Lower lobe of right lung (tissue), 2 donors: ENCODE results near the gene FHAD1. TPM values are rescaled to one million over a fixed set of nuclear protein-coding genes. Genes with fewer than 3 reads are reported as not detected.

Source experiments
- ATAC-seq, 2 donors: fragments of 200-7000 bp; cut with Tn5 transposase; one replicate each; pipeline ENCODE4 v1.9.1; 2020 to 2022; ENCODE audit warnings: mild to moderate bottlenecking in 2 of 2, moderate library complexity in 2 of 2
- DNase-seq: peaks from one replicate; pipeline ENCODE4 v3.0.0-alpha.2; 2020
- H3K27ac ChIP-seq: fragments of 200-600 bp; one replicate; pipeline ENCODE4 v1.8.0; 2022
- H3K27me3 ChIP-seq: fragments of 200-600 bp; one replicate; pipeline ENCODE4 v1.8.0; 2022; ENCODE audit warnings: low read depth
- H3K36me3 ChIP-seq: fragments of 200-600 bp; one replicate; pipeline ENCODE4 v1.8.0; 2022; ENCODE audit warnings: mild to moderate bottlenecking
- H3K4me1 ChIP-seq: fragments of 200-600 bp; one replicate; pipeline ENCODE4 v1.8.0; 2022
- H3K4me3 ChIP-seq: fragments of 200-600 bp; one replicate; pipeline ENCODE4 v1.8.0; 2022; ENCODE audit warnings: mild to moderate bottlenecking
- H3K9me3 ChIP-seq: fragments of 200-600 bp; one replicate; pipeline ENCODE4 v1.8.0; 2022
- intact Hi-C: fragments of 100-400 bp; cut with DNase I; formaldehyde crosslinking; loops from one replicate; pipeline ENCODE4 v1.11.0; 2022
- total RNA-seq: library from RNA; stranded (reverse); fragmentation: NEBNext Ultra II Directional; extraction: Animal tissue kit (Norgen Biotek cat#: 25700); gene quantifications from one replicate; pipeline ENCODE4 v1.2.1, GENCODE V29; 2021
- TF ChIP-seq, protein P1 (sequence below): fragments of 200-600 bp; IDR thresholded peaks from one replicate; pipeline ENCODE4 v1.8.0; 2022; ENCODE audit warnings: antibody characterized with exemption, mild to moderate bottlenecking
- donor health status: DM: no; HTN: yes; CAD: no; lungs with severe emphysema.

FHAD1 gene
- total RNA-seq, 1 donor from 2014 or later, result 14.3 TPM

DNA sequence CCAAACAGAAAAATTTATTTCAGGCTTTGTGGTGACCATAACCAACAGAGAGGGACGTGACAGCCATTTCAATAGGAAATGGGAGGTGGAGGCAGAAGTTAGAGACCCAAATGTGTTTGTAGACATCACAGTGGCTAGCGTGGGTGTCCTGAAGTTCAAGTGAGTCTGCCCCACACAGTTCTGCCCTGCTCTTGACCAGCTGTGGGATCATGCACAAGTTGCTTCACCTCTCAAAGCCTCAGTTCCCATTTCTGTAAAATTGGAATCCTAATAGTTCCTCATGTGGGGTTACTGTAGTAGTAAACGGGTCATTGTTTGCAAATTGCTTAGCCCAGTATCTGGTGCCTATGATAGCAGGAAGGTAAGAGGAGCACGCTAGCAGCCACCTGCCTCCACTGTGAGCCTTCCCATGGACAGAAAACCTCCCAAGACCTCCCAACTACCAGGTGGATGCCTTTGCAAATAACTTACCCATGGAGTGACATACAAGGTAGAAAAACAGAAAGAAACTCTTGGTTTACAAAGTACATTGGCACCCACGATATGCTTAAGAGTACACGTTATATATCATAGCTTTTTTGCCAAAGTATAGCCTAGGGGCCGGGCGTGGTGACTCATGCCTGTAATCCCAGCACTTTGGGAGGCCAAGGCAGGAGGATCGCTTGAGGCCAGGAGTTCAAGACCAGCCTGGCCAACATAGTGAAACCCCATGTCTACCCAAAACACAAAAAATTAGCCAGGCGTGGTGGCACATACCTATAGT lies 29.1 kb downstream of the FHAD1 start:
- H3K36me3 ChIP-seq, result no peaks in the 10 kb centered on the region
- H3K27me3 ChIP-seq, result peaks cover 7% of the 10 kb centered on the region
- peak; percentile 72 to 77 for ATAC-seq
- intact Hi-C loops, result loop anchor here (10.0 kb wide), 1 partner anchor 151 kb away; no protein-coding TSS in a partner anchor
- no peak overlapping the region for H3K27ac ChIP-seq
- H3K4me1 ChIP-seq, result peaks cover 6% of the 10 kb centered on the region
- H3K4me3 ChIP-seq, result no peak overlapping the region
- TF ChIP-seq, protein P1, sequence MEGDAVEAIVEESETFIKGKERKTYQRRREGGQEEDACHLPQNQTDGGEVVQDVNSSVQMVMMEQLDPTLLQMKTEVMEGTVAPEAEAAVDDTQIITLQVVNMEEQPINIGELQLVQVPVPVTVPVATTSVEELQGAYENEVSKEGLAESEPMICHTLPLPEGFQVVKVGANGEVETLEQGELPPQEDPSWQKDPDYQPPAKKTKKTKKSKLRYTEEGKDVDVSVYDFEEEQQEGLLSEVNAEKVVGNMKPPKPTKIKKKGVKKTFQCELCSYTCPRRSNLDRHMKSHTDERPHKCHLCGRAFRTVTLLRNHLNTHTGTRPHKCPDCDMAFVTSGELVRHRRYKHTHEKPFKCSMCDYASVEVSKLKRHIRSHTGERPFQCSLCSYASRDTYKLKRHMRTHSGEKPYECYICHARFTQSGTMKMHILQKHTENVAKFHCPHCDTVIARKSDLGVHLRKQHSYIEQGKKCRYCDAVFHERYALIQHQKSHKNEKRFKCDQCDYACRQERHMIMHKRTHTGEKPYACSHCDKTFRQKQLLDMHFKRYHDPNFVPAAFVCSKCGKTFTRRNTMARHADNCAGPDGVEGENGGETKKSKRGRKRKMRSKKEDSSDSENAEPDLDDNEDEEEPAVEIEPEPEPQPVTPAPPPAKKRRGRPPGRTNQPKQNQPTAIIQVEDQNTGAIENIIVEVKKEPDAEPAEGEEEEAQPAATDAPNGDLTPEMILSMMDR, result no peak
- peak; percentile 58 for DNase-seq
- H3K9me3 ChIP-seq, result no peaks in the 10 kb centered on the region

DNA sequence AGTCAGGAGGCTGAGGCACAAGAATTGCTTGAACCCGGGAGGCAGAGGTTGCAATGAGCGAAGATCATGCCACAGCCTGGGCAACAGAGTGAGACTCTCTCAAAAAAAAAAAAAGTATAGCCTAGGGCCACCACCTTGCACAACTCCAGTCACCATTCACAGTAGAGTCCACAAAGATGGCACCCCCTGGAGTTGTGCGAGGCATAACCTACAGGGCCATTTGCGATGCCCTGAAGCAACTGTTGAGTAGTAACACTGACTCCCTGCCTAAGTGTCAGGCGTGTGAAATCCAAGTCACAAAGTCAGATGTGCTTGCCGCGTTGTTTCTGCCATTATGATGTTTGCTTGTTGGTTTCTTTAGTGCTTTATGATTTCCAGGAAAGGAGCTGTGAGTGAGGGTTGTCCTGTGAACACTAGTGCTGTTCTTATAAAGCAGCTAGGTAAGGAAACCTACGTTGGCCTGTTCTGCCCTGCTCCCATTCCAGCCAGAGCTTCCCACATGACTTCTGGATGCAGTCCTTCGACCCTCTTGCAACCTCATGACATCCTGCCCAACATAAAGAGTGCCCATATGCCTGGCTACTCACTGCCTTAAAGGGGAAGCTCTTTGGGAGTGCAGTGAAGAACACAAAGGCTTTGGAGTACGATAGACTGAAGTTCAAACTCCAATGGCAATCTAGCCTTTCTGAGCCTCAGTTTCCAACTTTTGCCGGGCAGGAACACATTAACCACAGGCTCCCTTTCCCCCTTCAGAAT lies 29.8 kb downstream of the FHAD1 start:
- TF ChIP-seq, protein P1, result no peak
- Histone ChIP-seq H3K9me3 (no peaks in the 10 kb centered on the region), H3K36me3 (no peaks in the 10 kb centered on the region), H3K27me3 (peaks cover 7% of the 10 kb centered on the region), H3K27ac (no peak overlapping the region), H3K4me1 (peaks cover 6% of the 10 kb centered on the region), H3K4me3 (no peak overlapping the region)
- intact Hi-C loops, result loop anchor here (10.0 kb wide), 1 partner anchor 152 kb away; no protein-coding TSS in a partner anchor
- DNase-seq, result no peak
- no peak for ATAC-seq

DNA sequence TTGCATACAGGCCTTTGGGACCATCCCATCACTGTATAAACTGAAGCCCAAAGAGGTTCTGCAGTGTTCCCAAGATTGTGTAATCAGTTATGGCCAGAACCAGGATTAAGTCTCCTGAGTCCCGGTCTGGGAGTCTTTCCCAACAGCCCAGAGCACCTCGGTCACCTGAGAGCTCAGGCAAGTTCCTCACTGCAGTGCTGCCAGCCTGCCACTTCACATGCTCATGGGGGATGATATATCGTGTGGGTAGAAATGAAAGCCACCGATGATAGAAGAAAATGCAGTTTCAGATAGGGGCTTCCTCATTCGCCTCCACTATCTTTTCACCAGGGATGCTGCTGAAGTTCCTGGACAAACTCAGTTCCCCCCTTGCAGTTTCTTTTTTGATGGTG lies 30.4 kb downstream of the FHAD1 start:
- H3K27ac ChIP-seq, result no peak overlapping the region
- ATAC-seq (no peak), DNase-seq (no peak)
- H3K36me3 ChIP-seq, result no peaks in the 10 kb centered on the region
- peaks cover 3% of the 10 kb centered on the region for H3K4me1 ChIP-seq
- TF ChIP-seq, protein P1, result no peak
- no peaks in the 10 kb centered on the region for H3K9me3 ChIP-seq
- intact Hi-C loops, result loop anchor here (10.0 kb wide), 1 partner anchor 153 kb away; no protein-coding TSS in a partner anchor
- no peak overlapping the region for H3K4me3 ChIP-seq
- peaks cover 7% of the 10 kb centered on the region for H3K27me3 ChIP-seq

DNA sequence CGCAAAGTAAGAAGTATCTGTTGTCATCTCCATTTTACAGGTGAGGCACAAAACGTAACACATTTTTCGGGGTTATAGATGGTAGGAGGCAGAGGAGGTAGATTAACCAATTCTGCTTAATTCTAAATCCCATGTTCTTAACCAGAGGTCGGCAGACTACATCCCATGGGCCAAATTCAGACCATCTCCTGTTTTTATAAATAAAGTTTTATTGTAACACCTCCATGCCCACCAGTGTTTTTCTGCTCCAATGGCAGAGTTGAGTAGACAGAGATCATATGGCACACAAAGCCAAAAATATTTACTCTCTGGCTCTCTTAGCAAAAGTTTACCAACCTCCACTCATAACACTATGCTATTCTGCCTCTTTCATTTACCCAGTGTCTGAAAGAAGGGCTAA lies 30.9 kb downstream of the FHAD1 start:
- no peak for ATAC-seq
- intact Hi-C loops, result loop anchor here (10.0 kb wide), 1 partner anchor 153 kb away; no protein-coding TSS in a partner anchor
- no peaks in the 10 kb centered on the region for H3K36me3 ChIP-seq
- TF ChIP-seq, protein P1, result no peak
- no peaks in the 10 kb centered on the region for H3K4me1 ChIP-seq
- no peak for DNase-seq
- no peaks in the 10 kb centered on the region for H3K9me3 ChIP-seq
- H3K27me3 ChIP-seq, result peaks cover 7% of the 10 kb centered on the region
- H3K27ac ChIP-seq, result no peak overlapping the region
- no peak overlapping the region for H3K4me3 ChIP-seq

DNA sequence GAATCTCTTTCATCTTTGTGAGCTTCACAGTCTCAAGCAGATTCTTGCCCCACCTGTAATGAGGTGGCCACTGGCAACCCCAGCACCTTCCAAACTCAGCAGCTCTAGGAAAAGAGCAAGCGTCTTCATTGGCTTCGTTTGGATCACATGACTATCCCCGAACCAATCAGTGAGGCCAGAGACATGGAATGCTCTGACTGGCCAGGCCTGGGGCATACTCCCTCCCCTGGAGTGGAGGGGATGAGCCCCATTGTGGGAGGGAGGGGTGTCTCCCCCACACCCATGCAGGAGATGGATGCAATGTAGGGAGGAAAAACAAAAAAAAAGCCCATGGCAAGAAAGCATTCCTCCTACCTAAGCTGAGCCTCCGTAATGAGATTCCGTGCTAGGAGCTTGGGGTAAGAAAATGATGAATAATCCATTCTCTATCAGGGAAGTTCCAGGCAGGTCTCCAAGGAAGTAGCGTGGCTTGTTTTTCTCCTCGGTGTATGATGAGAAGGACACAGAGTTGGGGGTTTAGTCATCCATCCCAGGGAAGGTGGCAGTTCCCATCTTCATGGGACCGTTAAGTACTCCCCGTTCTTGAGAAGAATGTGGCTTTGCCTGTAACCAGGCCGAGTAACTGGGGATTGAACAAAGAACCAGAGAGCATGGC lies 32.7 kb downstream of the FHAD1 start:
- DNase-seq, result no peak
- TF ChIP-seq, protein P1, result no peak
- no peaks in the 10 kb centered on the region for H3K9me3 ChIP-seq
- intact Hi-C loops, result loop anchor here (10.0 kb wide), 1 partner anchor 155 kb away; no protein-coding TSS in a partner anchor
- H3K36me3 ChIP-seq, result no peaks in the 10 kb centered on the region
- no peaks in the 10 kb centered on the region for H3K27me3 ChIP-seq
- H3K27ac ChIP-seq, result no peak overlapping the region
- no peak for ATAC-seq
- H3K4me1 ChIP-seq, result no peaks in the 10 kb centered on the region
- H3K4me3 ChIP-seq, result no peak overlapping the region
